ENCODE results near the gene FERMT1. TPM values are rescaled to one million over a fixed set of nuclear protein-coding genes. Genes with fewer than 3 reads are reported as not detected.

Gene FERMT1
- total and polyA plus RNA-seq, 12 donors, result 9.9 to 83.7 (median 32.2) TPM

DNA sequence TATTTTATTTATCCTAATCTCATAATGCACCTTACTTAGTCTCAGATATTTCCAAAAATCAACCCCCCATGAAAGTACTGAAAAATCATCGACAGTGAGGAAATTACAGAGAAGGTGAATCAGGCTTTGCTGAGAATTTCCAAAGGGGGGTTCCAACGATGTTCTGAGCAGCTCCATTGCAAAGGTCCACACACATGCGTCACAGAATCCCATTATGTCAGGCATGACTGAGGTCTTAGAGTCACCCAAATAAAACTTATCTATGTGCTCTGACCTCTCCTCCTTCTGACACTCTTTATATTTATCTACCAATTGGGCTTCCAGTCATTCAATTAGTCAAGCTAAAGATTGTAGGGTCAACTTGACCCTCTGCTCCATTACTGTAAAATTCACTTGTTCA is 56.2 kb downstream of the FERMT1 start:
- H3K4me1 ChIP-seq (replicated peaks in 1 of 2), result no peaks in the 10 kb centered on the region
- DNase-seq, result no peak
- 70 to 83% (median 78%) methylated on average over 3 of the region's 3 CpGs for WGBS, 4 donors
- TF ChIP-seq POLR2A (IDR thresholded peaks at IDR 0.05), result no peak
- TF ChIP-seq, protein P1, sequence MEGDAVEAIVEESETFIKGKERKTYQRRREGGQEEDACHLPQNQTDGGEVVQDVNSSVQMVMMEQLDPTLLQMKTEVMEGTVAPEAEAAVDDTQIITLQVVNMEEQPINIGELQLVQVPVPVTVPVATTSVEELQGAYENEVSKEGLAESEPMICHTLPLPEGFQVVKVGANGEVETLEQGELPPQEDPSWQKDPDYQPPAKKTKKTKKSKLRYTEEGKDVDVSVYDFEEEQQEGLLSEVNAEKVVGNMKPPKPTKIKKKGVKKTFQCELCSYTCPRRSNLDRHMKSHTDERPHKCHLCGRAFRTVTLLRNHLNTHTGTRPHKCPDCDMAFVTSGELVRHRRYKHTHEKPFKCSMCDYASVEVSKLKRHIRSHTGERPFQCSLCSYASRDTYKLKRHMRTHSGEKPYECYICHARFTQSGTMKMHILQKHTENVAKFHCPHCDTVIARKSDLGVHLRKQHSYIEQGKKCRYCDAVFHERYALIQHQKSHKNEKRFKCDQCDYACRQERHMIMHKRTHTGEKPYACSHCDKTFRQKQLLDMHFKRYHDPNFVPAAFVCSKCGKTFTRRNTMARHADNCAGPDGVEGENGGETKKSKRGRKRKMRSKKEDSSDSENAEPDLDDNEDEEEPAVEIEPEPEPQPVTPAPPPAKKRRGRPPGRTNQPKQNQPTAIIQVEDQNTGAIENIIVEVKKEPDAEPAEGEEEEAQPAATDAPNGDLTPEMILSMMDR (IDR thresholded peaks at IDR 0.05), result no peak
- no peak overlapping the region for H3K27ac ChIP-seq
- H3K9me3 ChIP-seq (replicated peaks in 1 of 3), result no peaks in the 10 kb centered on the region
- no peaks in the 10 kb centered on the region for H3K27me3 ChIP-seq
- H3K4me3 ChIP-seq, result no peak overlapping the region
- H3K36me3 ChIP-seq (replicated peaks in 1 of 2), result no peaks in the 10 kb centered on the region
- intact Hi-C loops (cut with DNase I), result loop anchor here in 1 of 2 donors (10.0 kb wide), 1 partner anchor 52 kb away; no protein-coding TSS in a partner anchor

DNA sequence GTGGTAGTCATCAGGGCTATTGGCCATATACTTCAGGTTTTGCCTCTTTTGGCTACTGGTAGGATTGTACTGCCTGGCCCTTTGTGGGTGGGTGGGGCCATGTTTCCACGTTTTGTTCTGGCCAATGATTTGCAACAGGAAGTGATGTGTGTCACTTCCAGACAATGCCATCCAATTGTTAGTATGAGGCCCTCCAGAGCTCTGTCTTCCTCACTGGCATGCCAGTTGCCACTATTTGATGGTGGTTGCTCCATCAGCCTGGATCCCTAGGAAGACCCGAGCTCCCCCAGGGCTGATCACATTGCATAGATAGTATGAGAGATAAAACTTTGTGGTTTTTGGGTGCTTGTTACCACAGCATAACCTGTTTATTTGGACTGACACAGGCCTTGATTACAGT is 61.3 kb downstream of the FERMT1 start:
- no peak for TF ChIP-seq POLR2A (IDR thresholded peaks at IDR 0.05)
- TF ChIP-seq, protein P1 (IDR thresholded peaks at IDR 0.05), result no peak
- intact Hi-C loops (cut with DNase I), result loop anchor here in 1 of 2 donors (10.0 kb wide), 1 partner anchor 47 kb away; no protein-coding TSS in a partner anchor
- DNase-seq, result no peak
- Histone ChIP-seq H3K4me1 (replicated peaks in 1 of 2) (no peaks in the 10 kb centered on the region), H3K27me3 (no peaks in the 10 kb centered on the region), H3K36me3 (replicated peaks in 1 of 2) (no peaks in the 10 kb centered on the region), H3K9me3 (replicated peaks in 1 of 3) (no peaks in the 10 kb centered on the region), H3K4me3 (no peak overlapping the region), H3K27ac (no peak overlapping the region)
- 50 to 86% (median 61%) methylated on average over 2 of the region's 2 CpGs for WGBS, 4 donors

- no peak for TF ChIP-seq POLR2A (IDR thresholded peaks at IDR 0.05)
- TF ChIP-seq, protein P1 (IDR thresholded peaks at IDR 0.05), result no peak
- Histone ChIP-seq H3K4me1 (replicated peaks in 1 of 2) (no peaks in the 10 kb centered on the region), H3K4me3 (no peak overlapping the region), H3K9me3 (replicated peaks in 1 of 3) (no peaks in the 10 kb centered on the region), H3K27me3 (no peaks in the 10 kb centered on the region), H3K27ac (no peak overlapping the region), H3K36me3 (replicated peaks in 1 of 2) (no peaks in the 10 kb centered on the region)
- intact Hi-C loops (cut with DNase I), result loop anchor here in 1 of 2 donors (10.0 kb wide), 1 partner anchor 45 kb away; no protein-coding TSS in a partner anchor
- no peak for DNase-seq
- 64 to 70% (median 68%) methylated on average over 6 of the region's 6 CpGs for WGBS, 4 donors
Measured at GRCh38 chr20:6060213-6060612, 62.6 kb downstream of the FERMT1 start.

DNA sequence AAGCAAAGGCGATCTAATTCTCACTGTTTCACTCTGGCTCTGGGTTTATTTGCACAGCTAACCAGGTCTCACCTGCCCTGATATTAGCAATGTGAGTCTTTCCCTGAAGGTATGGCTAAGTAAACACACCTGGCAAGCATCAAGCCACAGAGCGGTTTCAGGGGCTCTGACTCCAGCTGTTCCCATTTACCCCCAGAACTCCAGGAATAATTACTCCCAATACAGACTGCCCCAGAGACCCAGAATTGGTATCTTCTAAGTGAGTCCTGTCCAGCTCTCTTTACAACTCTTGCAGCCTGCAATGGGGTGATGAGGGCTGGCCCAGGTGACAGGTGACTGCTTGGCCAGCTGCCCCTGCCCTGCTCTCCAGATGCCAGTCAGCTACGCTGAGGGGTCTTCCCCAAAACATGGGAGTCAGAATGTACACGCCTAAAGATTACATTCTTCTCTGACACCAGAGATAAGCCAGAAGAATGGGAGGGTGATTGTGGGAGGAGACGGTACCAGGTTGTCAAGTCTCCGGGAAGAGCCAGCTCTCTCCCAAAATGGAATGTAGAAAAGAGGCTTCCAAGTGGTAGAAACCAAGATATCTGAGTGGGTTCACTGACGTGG is 64.0 kb downstream of the FERMT1 start:
- no peaks in the 10 kb centered on the region for H3K4me1 ChIP-seq (replicated peaks in 1 of 2)
- WGBS, 4 donors, result 64 to 67% (median 65%) methylated on average over 7 of the region's 7 CpGs

More for the DNA sequence above, 64.0 kb downstream of the FERMT1 start:
- intact Hi-C loops (cut with DNase I), result no loop called here
- H3K27me3 ChIP-seq, result no peaks in the 10 kb centered on the region
- H3K4me3 ChIP-seq, result no peak overlapping the region
- no peaks in the 10 kb centered on the region for H3K36me3 ChIP-seq (replicated peaks in 1 of 2)
- TF ChIP-seq POLR2A (IDR thresholded peaks at IDR 0.05), result no peak
- TF ChIP-seq, protein P1 (IDR thresholded peaks at IDR 0.05), result no peak
- H3K9me3 ChIP-seq (replicated peaks in 1 of 3), result no peaks in the 10 kb centered on the region
- no peak for DNase-seq
- H3K27ac ChIP-seq, result no peak overlapping the region

All from adrenal gland (tissue), 12 donors.